ENCODE results near the gene ERCC5.

- no peak for TF ChIP-seq CTCF (IDR thresholded peaks at IDR 0.05; ENCODE audit: poor library complexity)
- no peak for TF ChIP-seq EZH2phosphoT487 (IDR thresholded peaks at IDR 0.05; ENCODE audit: low read depth, severe bottlenecking, unreplicated experiment)
- no peak for TF ChIP-seq EZH2 (IDR thresholded peaks at IDR 0.05; ENCODE audit: borderline replicate concordance)
Observed at GRCh38 chr13:102901056-102901455, 55.2 kb downstream of the ERCC5 start.
